T-cell (primary cell): ENCODE results near the gene DLG2. TPM values are rescaled to one million over a fixed set of nuclear protein-coding genes. Genes with fewer than 3 reads are reported as not detected.

Experiments
- ATAC-seq, 4 experiments: fragments of 200-7000 bp in 3 of 4; fragments of 150-1000 bp in 1 of 4; cut with Tn5 transposase; replicated peaks in 1 of 4; 1 replicate in 3 of 4; 2 replicates in 1 of 4; pipeline ENCODE4 v1.10.0; 2021; ENCODE audit warnings: moderate library complexity in 3 of 4, mild to moderate bottlenecking in 2 of 4, moderate number of reproducible peaks in 1 of 4
- CTCF ChIA-PET, 2 donors: fragments of 300-600 bp; sonication (Branson Sonifier 250); formaldehyde crosslinking; loops; one replicate each; lab custom pipeline; 2022; ENCODE audit warnings: antibody characterized with exemption in 2 of 2; lab: Charles Lee
- POLR2A ChIA-PET, 2 donors: fragments of 300-600 bp; sonication (Branson Sonifier 250); formaldehyde crosslinking; loops; one replicate each; lab custom pipeline; 2022; ENCODE audit warnings: antibody characterized with exemption in 2 of 2; lab: Charles Lee
- DNase-seq, 35 experiments: peaks; one replicate each; pipeline versions ENCODE4 v3.0.0 to v3.0.0-alpha.2; 2013 to 2023
- H3K27ac ChIP-seq: one replicate; pipeline ENCODE4 v1.5.1; 2013; ENCODE audit warnings: low read length
- H3K27me3 ChIP-seq, 2 experiments: replicated peaks in 1 of 2; 1 replicate in 1 of 2; 2 replicates in 1 of 2; pipeline versions ENCODE4 v1.6.1 to v1.7.0; 2013; ENCODE audit warnings: low read length in 1 of 2, mixed read lengths in 1 of 2; ENCODE audit not compliant: control insufficient read depth in 2 of 2, insufficient read depth in 2 of 2; ENCODE audit errors: extremely low read depth in 1 of 2
- H3K36me3 ChIP-seq, 2 donors: 1 replicate in 1 of 2; 2 replicates in 1 of 2; pipeline versions ENCODE4 v1.6.1 to v1.7.0; 2013; ENCODE audit warnings: low read length in 1 of 2; ENCODE audit not compliant: control insufficient read depth in 2 of 2, insufficient read depth in 1 of 2; ENCODE audit errors: extremely low read depth in 1 of 2
- H3K4me1 ChIP-seq, 2 experiments: 1 replicate in 1 of 2; 2 replicates in 1 of 2; pipeline versions ENCODE4 v1.6.1 to v1.7.0; 2013; ENCODE audit warnings: low read length in 2 of 2, mixed read lengths in 1 of 2; ENCODE audit not compliant: insufficient read depth in 2 of 2, control insufficient read depth in 1 of 2; ENCODE audit errors: extremely low read depth in 1 of 2
- H3K4me3 ChIP-seq, 2 donors: 1 replicate in 1 of 2; 2 replicates in 1 of 2; pipeline versions ENCODE4 v1.5.1 to v1.7.0; 2013; ENCODE audit warnings: mild to moderate bottlenecking in 2 of 2, low read length in 1 of 2, moderate library complexity in 1 of 2; ENCODE audit not compliant: control insufficient read depth in 1 of 2; ENCODE audit errors: extremely low read depth in 1 of 2
- H3K9me3 ChIP-seq: 2 replicates; pipeline ENCODE4 v1.7.0; 2013
- H3K27ac Mint-ChIP-seq, 2 donors: one replicate each; pipeline ENCODE4 v1.8.0; 2020 to 2021; ENCODE audit warnings: mild to moderate bottlenecking in 2 of 2, mixed read lengths in 2 of 2
- H3K27me3 Mint-ChIP-seq, 2 donors: one replicate each; pipeline ENCODE4 v1.8.0; 2021 to 2022; ENCODE audit warnings: mixed read lengths in 2 of 2
- H3K36me3 Mint-ChIP-seq: one replicate; pipeline ENCODE4 v1.8.0; 2021; ENCODE audit warnings: mixed read lengths
- H3K4me1 Mint-ChIP-seq, 3 donors: one replicate each; pipeline ENCODE4 v1.8.0; 2020 to 2022; ENCODE audit warnings: mixed read lengths in 3 of 3, mild to moderate bottlenecking in 1 of 3
- H3K4me3 Mint-ChIP-seq, 3 donors: one replicate each; pipeline ENCODE4 v1.8.0; 2020 to 2022; ENCODE audit warnings: mild to moderate bottlenecking in 3 of 3, mixed read lengths in 3 of 3, moderate library complexity in 3 of 3
- H3K9me3 Mint-ChIP-seq, 3 donors: one replicate each; pipeline ENCODE4 v1.8.0; 2020 to 2022; ENCODE audit warnings: mixed read lengths in 3 of 3
- WGBS: methylation state at CpG from one replicate; pipeline ENCODE4 v1.1.5; 2013; ENCODE audit warnings: missing lambda C conversion rate; ENCODE audit not compliant: insufficient coverage; 5-methylcytosine and 5-hydroxymethylcytosine counted together
- total RNA-seq, 35 experiments: library from RNA in 6 of 35; stranded (reverse) in 6 of 35; fragments of 120-200 nt in 1 of 35; gene quantifications; one replicate each; pipeline versions ENCODE4 v1.2.1 to v1.2.4 and lab custom pipeline; 2013 to 2026

Gene DLG2
- total RNA-seq, 5 donors from 2014 or later (not counting 1 experiment from before 2014, with no cell fraction given): 2.3 to 4.1 (median 2.9) TPM

GRCh38 chr11:84419616-84420015 is 1207.5 kb downstream of the DLG2 start:
- Mint-ChIP-seq H3K27ac (no peak overlapping the region), H3K27me3 (no peaks in the 10 kb centered on the region), H3K9me3 (peaks cover 11 to 25% (median 19%) of the 10 kb centered on the region in 3 donors), H3K36me3 (no peaks in the 10 kb centered on the region), H3K4me1 (no peaks in the 10 kb centered on the region), H3K4me3 (no peak overlapping the region)
- no peaks in the 10 kb centered on the region for H3K4me1 ChIP-seq
- 75% methylated on average over 3 of the region's 3 CpGs for WGBS
- no peaks in the 10 kb centered on the region for H3K36me3 ChIP-seq
- no peaks in the 10 kb centered on the region for H3K9me3 ChIP-seq
- ATAC-seq (no peak), DNase-seq (no peak)
- no peaks in the 10 kb centered on the region for H3K27me3 ChIP-seq
- CTCF ChIA-PET: no interaction called here
- no peak overlapping the region for H3K27ac ChIP-seq
- no peak overlapping the region for H3K4me3 ChIP-seq
- POLR2A ChIA-PET: no interaction called here

GRCh38 chr11:84414920-84415319 is 1212.2 kb downstream of the DLG2 start:
- no peak overlapping the region for H3K4me3 ChIP-seq
- H3K27me3 ChIP-seq: no peaks in the 10 kb centered on the region
- ChIA-PET CTCF (no interaction called here), POLR2A (no interaction called here)
- WGBS: no CpG with 5 or more reads among the region's 1 CpG
- H3K4me1 ChIP-seq: no peaks in the 10 kb centered on the region
- Mint-ChIP-seq H3K36me3 (no peaks in the 10 kb centered on the region), H3K9me3 (peaks cover 7 to 27% (median 17%) of the 10 kb centered on the region in 3 donors), H3K27me3 (no peaks in the 10 kb centered on the region), H3K4me3 (no peak overlapping the region), H3K27ac (no peak overlapping the region), H3K4me1 (no peaks in the 10 kb centered on the region)
- H3K27ac ChIP-seq: no peak overlapping the region
- DNase-seq (no peak), ATAC-seq (no peak)
- H3K36me3 ChIP-seq: no peaks in the 10 kb centered on the region
- no peaks in the 10 kb centered on the region for H3K9me3 ChIP-seq

GRCh38 chr11:84413549-84413948 is 1213.6 kb downstream of the DLG2 start:
- Mint-ChIP-seq H3K4me3 (no peak overlapping the region), H3K27me3 (no peaks in the 10 kb centered on the region), H3K27ac (no peak overlapping the region), H3K36me3 (no peaks in the 10 kb centered on the region), H3K4me1 (no peaks in the 10 kb centered on the region), H3K9me3 (peaks cover 8 to 18% (median 17%) of the 10 kb centered on the region in 3 donors)
- H3K27me3 ChIP-seq: no peaks in the 10 kb centered on the region
- H3K4me3 ChIP-seq: no peak overlapping the region
- no peak overlapping the region for H3K27ac ChIP-seq
- ChIA-PET POLR2A (no interaction called here), CTCF (no interaction called here)
- H3K4me1 ChIP-seq: no peaks in the 10 kb centered on the region
- ATAC-seq (no peak), DNase-seq (no peak)
- H3K9me3 ChIP-seq: no peaks in the 10 kb centered on the region
- H3K36me3 ChIP-seq: no peaks in the 10 kb centered on the region

GRCh38 chr11:84412862-84413261 is 1214.3 kb downstream of the DLG2 start:
- no peak overlapping the region for H3K4me3 ChIP-seq
- no peak overlapping the region for H3K4me3 Mint-ChIP-seq
- H3K27me3 Mint-ChIP-seq: no peaks in the 10 kb centered on the region
- no peaks in the 10 kb centered on the region for H3K9me3 ChIP-seq
- no peaks in the 10 kb centered on the region for H3K4me1 Mint-ChIP-seq
- POLR2A ChIA-PET: no interaction called here
- peaks cover 8 to 18% (median 17%) of the 10 kb centered on the region in 3 donors for H3K9me3 Mint-ChIP-seq
- no peak overlapping the region for H3K27ac ChIP-seq
- H3K27ac Mint-ChIP-seq: no peak overlapping the region
- DNase-seq (no peak), ATAC-seq (no peak)
- no peaks in the 10 kb centered on the region for H3K4me1 ChIP-seq
- H3K27me3 ChIP-seq: no peaks in the 10 kb centered on the region
- no peaks in the 10 kb centered on the region for H3K36me3 ChIP-seq
- no peaks in the 10 kb centered on the region for H3K36me3 Mint-ChIP-seq
- CTCF ChIA-PET: no interaction called here

- no peaks in the 10 kb centered on the region for H3K36me3 Mint-ChIP-seq
- H3K9me3 ChIP-seq: no peaks in the 10 kb centered on the region
- ATAC-seq (no peak), DNase-seq (no peak)
- no peak overlapping the region for H3K4me3 Mint-ChIP-seq
- H3K4me1 Mint-ChIP-seq: no peaks in the 10 kb centered on the region
- CTCF ChIA-PET: no interaction called here
- no peaks in the 10 kb centered on the region for H3K27me3 Mint-ChIP-seq
- no peak overlapping the region for H3K27ac ChIP-seq
- POLR2A ChIA-PET: no interaction called here
- no peaks in the 10 kb centered on the region for H3K27me3 ChIP-seq
- no peaks in the 10 kb centered on the region for H3K4me1 ChIP-seq
- no peak overlapping the region for H3K4me3 ChIP-seq
- WGBS: 86% methylated on average over 3 of the region's 3 CpGs
- no peak overlapping the region for H3K27ac Mint-ChIP-seq
- no peaks in the 10 kb centered on the region for H3K36me3 ChIP-seq
- H3K9me3 Mint-ChIP-seq: peaks cover 11 to 25% (median 15%) of the 10 kb centered on the region in 3 donors
Observed at GRCh38 chr11:84408946-84409411, 1218.2 kb downstream of the DLG2 start.

- Histone ChIP-seq H3K4me1 (no peaks in the 10 kb centered on the region), H3K27me3 (no peaks in the 10 kb centered on the region), H3K36me3 (no peaks in the 10 kb centered on the region), H3K4me3 (no peak overlapping the region), H3K27ac (no peak overlapping the region), H3K9me3 (no peaks in the 10 kb centered on the region)
- no peaks in the 10 kb centered on the region for H3K4me1 Mint-ChIP-seq
- peaks cover 11 to 34% (median 15%) of the 10 kb centered on the region in 3 donors for H3K9me3 Mint-ChIP-seq
- ChIA-PET CTCF (no interaction called here), POLR2A (no interaction called here)
- ATAC-seq (no peak), DNase-seq (no peak)
- WGBS: 73% methylated on average over 4 of the region's 4 CpGs
- no peaks in the 10 kb centered on the region for H3K27me3 Mint-ChIP-seq
- H3K36me3 Mint-ChIP-seq: no peaks in the 10 kb centered on the region
- no peak overlapping the region for H3K27ac Mint-ChIP-seq
- H3K4me3 Mint-ChIP-seq: no peak overlapping the region
Observed at GRCh38 chr11:84407091-84407490, 1220.1 kb downstream of the DLG2 start.

GRCh38 chr11:84398017-84398626 is 1229.0 kb downstream of the DLG2 start:
- no peak for DNase-seq
- Mint-ChIP-seq H3K27ac (no peak overlapping the region), H3K4me3 (no peak overlapping the region), H3K9me3 (peaks cover 6 to 10% (median 10%) of the 10 kb centered on the region in 3 donors), H3K36me3 (no peaks in the 10 kb centered on the region), H3K27me3 (no peaks in the 10 kb centered on the region), H3K4me1 (no peaks in the 10 kb centered on the region)
- H3K4me3 ChIP-seq: no peak overlapping the region
- no peaks in the 10 kb centered on the region for H3K27me3 ChIP-seq
- ChIA-PET CTCF (no interaction called here), POLR2A (no interaction called here)
- H3K27ac ChIP-seq: no peak overlapping the region
- H3K4me1 ChIP-seq: no peaks in the 10 kb centered on the region
- ATAC-seq: no peak
- 40% methylated on average over 1 of the region's 3 CpGs for WGBS
- no peaks in the 10 kb centered on the region for H3K9me3 ChIP-seq
- H3K36me3 ChIP-seq: no peaks in the 10 kb centered on the region
